Endodermal cell (in vitro differentiated cells): ENCODE data around the gene MAP7D3. TPM values are rescaled to one million over a fixed set of nuclear protein-coding genes. Genes with fewer than 3 reads are reported as not detected.

Experiments used
- DNase-seq: peaks from one replicate; pipeline ENCODE4 v3.0.0-alpha.2; 2017
- H3K27ac ChIP-seq: 2 replicates; pipeline ENCODE4 v1.5.1; 2013; ENCODE audit warnings: mild to moderate bottlenecking, low read depth, low read length, moderate library complexity
- H3K27me3 ChIP-seq: 2 replicates; pipeline ENCODE4 v1.6.1; 2013; ENCODE audit warnings: mild to moderate bottlenecking, low read length, moderate library complexity; ENCODE audit not compliant: insufficient read depth, control insufficient read depth, poor library complexity, severe bottlenecking
- H3K36me3 ChIP-seq: 2 replicates; pipeline ENCODE4 v1.7.0; 2013; ENCODE audit warnings: mild to moderate bottlenecking, low read length, moderate library complexity; ENCODE audit not compliant: control insufficient read depth, insufficient read depth
- H3K4me1 ChIP-seq: one replicate; pipeline ENCODE4 v1.7.0; 2013; ENCODE audit warnings: low read length; ENCODE audit not compliant: control insufficient read depth, insufficient read depth
- H3K4me3 ChIP-seq: 2 replicates; pipeline ENCODE4 v1.5.1; 2013; ENCODE audit warnings: mild to moderate bottlenecking, low read length, moderate library complexity
- H3K9ac ChIP-seq: 2 replicates; pipeline ENCODE4 v1.6.1; 2013; ENCODE audit warnings: mild to moderate bottlenecking, low read length, moderate library complexity; ENCODE audit not compliant: poor library complexity, severe bottlenecking; ENCODE audit errors: extremely low read depth
- H3K9me3 ChIP-seq: 2 replicates; pipeline ENCODE4 v1.6.1; 2013; ENCODE audit warnings: mild to moderate bottlenecking, low read length, moderate library complexity; ENCODE audit not compliant: control insufficient read depth
- H3K27ac Mint-ChIP-seq: 2 replicates; pipeline ENCODE4 v1.8.0; 2020; ENCODE audit warnings: mixed read lengths
- H3K27me3 Mint-ChIP-seq: 2 replicates; pipeline ENCODE4 v1.8.0; 2021; ENCODE audit warnings: mild to moderate bottlenecking, mixed read lengths; ENCODE audit not compliant: insufficient read depth
- H3K36me3 Mint-ChIP-seq: 2 replicates; pipeline ENCODE4 v1.8.0; 2020; ENCODE audit warnings: low read depth, mixed read lengths
- H3K4me1 Mint-ChIP-seq: 2 replicates; pipeline ENCODE4 v1.8.0; 2020; ENCODE audit warnings: mixed read lengths
- H3K4me3 Mint-ChIP-seq: 2 replicates; pipeline ENCODE4 v1.8.0; 2020; ENCODE audit warnings: mild to moderate bottlenecking, moderate library complexity, mixed read lengths
- H3K9me3 Mint-ChIP-seq: 2 replicates; pipeline ENCODE4 v1.8.0; 2020; ENCODE audit warnings: mild to moderate bottlenecking, mixed read lengths
- CTCF ChIP-seq: fragments of 200-600 bp; sonication (generic); conservative IDR thresholded peaks from 2 replicates; pipeline ENCODE4 v1.5.0; 2021; ENCODE audit warnings: antibody characterized with exemption, mild to moderate bottlenecking
- WGBS, 2 experiments: methylation state at CpG; one replicate each; pipeline versions ENCODE4 v1.1.5 to v1.1.7; 2013; ENCODE audit warnings: missing lambda C conversion rate in 2 of 2, mixed read lengths in 1 of 2; ENCODE audit not compliant: insufficient coverage in 1 of 2, insufficient read length in 1 of 2; 5-methylcytosine and 5-hydroxymethylcytosine counted together
- total RNA-seq, 2 donors: library from RNA; stranded (reverse); fragmentation: NEBNext Ultra II Directional in 1 of 2; extraction: Animal tissue kit (Norgen Biotek cat#: 25700) in 1 of 2; gene quantifications; 2 replicates in 1 of 2; 3 replicates in 1 of 2; pipeline ENCODE4 v1.2.1, GENCODE V29; 2021

The MAP7D3 gene
- total RNA-seq, 2 donors from 2014 or later: 12.3 to 14.2 TPM

GRCh38 chrX:136206916-136207315 lies 44.3 kb downstream of the MAP7D3 start:
- H3K9me3 Mint-ChIP-seq: peaks cover 42% of the 10 kb centered on the region
- Histone ChIP-seq H3K27ac (no peak overlapping the region), H3K9ac (no peak overlapping the region), H3K27me3 (no peaks in the 10 kb centered on the region), H3K9me3 (no peaks in the 10 kb centered on the region), H3K4me1 (no peaks in the 10 kb centered on the region), H3K4me3 (no peak overlapping the region), H3K36me3 (no peaks in the 10 kb centered on the region)
- H3K4me1 Mint-ChIP-seq: peaks cover 4% of the 10 kb centered on the region
- DNase-seq: no peak
- H3K36me3 Mint-ChIP-seq: no peaks in the 10 kb centered on the region
- H3K27ac Mint-ChIP-seq: no peak overlapping the region
- H3K4me3 Mint-ChIP-seq: no peak overlapping the region
- no peak for TF ChIP-seq CTCF
- 88 to 100% methylated on average over 2 to 4 of the region's 6 CpGs for WGBS, 2 experiments
- H3K27me3 Mint-ChIP-seq: peaks cover 3% of the 10 kb centered on the region

- no peaks in the 10 kb centered on the region for H3K4me1 ChIP-seq
- no peak for TF ChIP-seq CTCF
- H3K9me3 ChIP-seq: no peaks in the 10 kb centered on the region
- Mint-ChIP-seq H3K4me1 (peaks cover 4% of the 10 kb centered on the region), H3K27ac (no peak overlapping the region), H3K36me3 (no peaks in the 10 kb centered on the region), H3K4me3 (no peak overlapping the region), H3K27me3 (peaks cover 3% of the 10 kb centered on the region), H3K9me3 (peaks cover 39% of the 10 kb centered on the region)
- no peak overlapping the region for H3K4me3 ChIP-seq
- no peaks in the 10 kb centered on the region for H3K36me3 ChIP-seq
- no peak overlapping the region for H3K27ac ChIP-seq
- 71% methylated on average over 7 of the region's 8 CpGs; no CpG with 5 or more reads in 1 of the 2 experiments for WGBS, 2 experiments
- no peak overlapping the region for H3K9ac ChIP-seq
- no peaks in the 10 kb centered on the region for H3K27me3 ChIP-seq
- DNase-seq: peak; percentile 67
Observed at GRCh38 chrX:136205882-136206380, 45.3 kb downstream of the MAP7D3 start.

GRCh38 chrX:136204571-136204970 lies 46.6 kb downstream of the MAP7D3 start:
- Histone ChIP-seq H3K9me3 (no peaks in the 10 kb centered on the region), H3K4me1 (no peaks in the 10 kb centered on the region), H3K27ac (no peak overlapping the region), H3K4me3 (no peak overlapping the region), H3K36me3 (no peaks in the 10 kb centered on the region), H3K27me3 (no peaks in the 10 kb centered on the region), H3K9ac (no peak overlapping the region)
- no peak overlapping the region for H3K27ac Mint-ChIP-seq
- no peaks in the 10 kb centered on the region for H3K36me3 Mint-ChIP-seq
- H3K4me1 Mint-ChIP-seq: peaks cover 4% of the 10 kb centered on the region
- no peak for TF ChIP-seq CTCF
- H3K27me3 Mint-ChIP-seq: peaks cover 3% of the 10 kb centered on the region
- H3K4me3 Mint-ChIP-seq: no peak overlapping the region
- 94% methylated on average over 2 of the region's 2 CpGs; no CpG with 5 or more reads in 1 of the 2 experiments for WGBS, 2 experiments
- peaks cover 35% of the 10 kb centered on the region for H3K9me3 Mint-ChIP-seq
- no peak for DNase-seq
